Neuronal stem cell (in vitro differentiated cells): ENCODE results near the gene GALC.

ENCODE experiments used
- DNase-seq: peaks from one replicate; pipeline ENCODE4 v3.0.0-alpha.2; 2013; ENCODE audit warnings: low spot score
- H2AFZ ChIP-seq: one replicate; pipeline ENCODE4 v1.6.1; 2013; ENCODE audit warnings: mild to moderate bottlenecking, low read length, inconsistent platforms
- H2AK5ac ChIP-seq: 2 replicates; pipeline ENCODE4 v1.6.1; 2013; ENCODE audit warnings: low read depth, mild to moderate bottlenecking, inconsistent platforms, low read length, moderate library complexity, mixed read lengths
- H2BK120ac ChIP-seq: 2 replicates; pipeline ENCODE4 v1.6.1; 2013; ENCODE audit warnings: low read depth, mild to moderate bottlenecking, inconsistent platforms, low read length, moderate library complexity, mixed read lengths
- H2BK12ac ChIP-seq: one replicate; pipeline ENCODE4 v1.6.1; 2013; ENCODE audit warnings: low read length, inconsistent platforms
- H2BK15ac ChIP-seq: 2 replicates; pipeline ENCODE4 v1.6.1; 2013; ENCODE audit warnings: mild to moderate bottlenecking, low read length, inconsistent platforms, mixed read lengths
- H2BK5ac ChIP-seq: one replicate; pipeline ENCODE4 v1.6.1; 2013; ENCODE audit warnings: inconsistent platforms, mild to moderate bottlenecking, low read length, moderate library complexity
- H3K14ac ChIP-seq: one replicate; pipeline ENCODE4 v1.6.1; 2013; ENCODE audit warnings: low read length, inconsistent platforms
- H3K18ac ChIP-seq: 2 replicates; pipeline ENCODE4 v1.6.1; 2013; ENCODE audit warnings: low read length, inconsistent platforms
- H3K23ac ChIP-seq: 2 replicates; pipeline ENCODE4 v1.6.1; 2013; ENCODE audit warnings: low read depth, mild to moderate bottlenecking, mixed read lengths, low read length, inconsistent platforms; ENCODE audit not compliant: poor library complexity
- H3K27ac ChIP-seq: replicated peaks from 3 replicates; pipeline ENCODE4 v1.5.1; 2013; ENCODE audit warnings: low read length, inconsistent platforms
- H3K27me3 ChIP-seq, 3 experiments: 2 replicates each; pipeline ENCODE4 v1.6.1; 2013; ENCODE audit warnings: low read length in 3 of 3, mild to moderate bottlenecking in 2 of 3, inconsistent platforms in 1 of 3, low read depth in 1 of 3, mixed read lengths in 1 of 3, moderate library complexity in 1 of 3; ENCODE audit not compliant: control insufficient read depth in 3 of 3, insufficient read depth in 3 of 3
- H3K36me3 ChIP-seq, 2 donors: replicated peaks in 1 of 2; 2 replicates each; pipeline ENCODE4 v1.6.1; 2013; ENCODE audit warnings: low read length in 2 of 2; ENCODE audit not compliant: control insufficient read depth in 2 of 2, insufficient read depth in 2 of 2
- H3K4ac ChIP-seq: 2 replicates; pipeline ENCODE4 v1.6.1; 2013; ENCODE audit warnings: inconsistent platforms, mild to moderate bottlenecking, low read length, moderate library complexity
- H3K4me1 ChIP-seq, 2 donors: 1 replicate in 1 of 2; 2 replicates in 1 of 2; pipeline ENCODE4 v1.6.1; 2013; ENCODE audit warnings: low read length in 2 of 2, low read depth in 1 of 2; ENCODE audit not compliant: control insufficient read depth in 2 of 2, insufficient read depth in 1 of 2
- H3K4me2 ChIP-seq: one replicate; pipeline ENCODE4 v1.6.1; 2013; ENCODE audit warnings: mild to moderate bottlenecking, low read length, inconsistent platforms; ENCODE audit not compliant: insufficient read depth, poor library complexity, severe bottlenecking
- H3K4me3 ChIP-seq, 2 donors: 2 replicates each; pipeline ENCODE4 v1.5.1; 2013; ENCODE audit warnings: low read length in 2 of 2, mild to moderate bottlenecking in 2 of 2, inconsistent platforms in 1 of 2, moderate library complexity in 1 of 2
- H3K79me1 ChIP-seq: one replicate; pipeline ENCODE4 v1.6.1; 2013; ENCODE audit warnings: low read depth, mild to moderate bottlenecking, inconsistent platforms, low read length, moderate library complexity
- H3K9ac ChIP-seq: one replicate; pipeline ENCODE4 v1.6.1; 2013; ENCODE audit warnings: mild to moderate bottlenecking, low read depth, low read length, inconsistent platforms; ENCODE audit not compliant: poor library complexity
- H3K9me3 ChIP-seq, 2 donors: replicated peaks in 1 of 2; 2 replicates each; pipeline versions ENCODE3 to v1.6.1; 2013; ENCODE audit warnings: low read length in 2 of 2, mild to moderate bottlenecking in 2 of 2, inconsistent platforms in 1 of 2, low read depth in 1 of 2, mixed read lengths in 1 of 2, moderate library complexity in 1 of 2; ENCODE audit not compliant: control insufficient read depth in 2 of 2, insufficient read depth in 1 of 2
- H4K8ac ChIP-seq: one replicate; pipeline ENCODE4 v1.6.1; 2013; ENCODE audit warnings: low read depth, mild to moderate bottlenecking, inconsistent platforms, low read length, moderate library complexity
- H4K91ac ChIP-seq: one replicate; pipeline ENCODE4 v1.6.1; 2013; ENCODE audit warnings: low read length, low read depth, mild to moderate bottlenecking, inconsistent platforms; ENCODE audit not compliant: poor library complexity
- WGBS, 2 donors: extraction: QIAGEN DNeasy Blood & Tissue Kit; methylation state at CpG; one replicate each; pipeline ENCODE4 v1.1.7; 2013; ENCODE audit warnings: missing lambda C conversion rate in 2 of 2, mixed read lengths in 1 of 2; ENCODE audit not compliant: insufficient read length in 2 of 2, insufficient replicate concordance in 1 of 2; ENCODE audit errors: extremely low coverage in 2 of 2; 5-methylcytosine and 5-hydroxymethylcytosine counted together

GALC gene

GRCh38 chr14:87935886-87936285 lies 57.1 kb downstream of the GALC start:
- Histone ChIP-seq H3K14ac (no peak overlapping the region), H4K91ac (no peak overlapping the region), H3K4me2 (no peak overlapping the region), H3K36me3 (no peaks in the 10 kb centered on the region), H2BK5ac (no peak overlapping the region), H2AK5ac (no peak overlapping the region), H2BK12ac (no peak overlapping the region), H2AFZ (no peak overlapping the region), H4K8ac (no peak overlapping the region), H3K27ac (no peak overlapping the region), H2BK120ac (no peak overlapping the region), H3K4ac (no peak overlapping the region), H3K23ac (no peak overlapping the region), H3K4me3 (no peak overlapping the region), H3K27me3 (no peaks in the 10 kb centered on the region), H3K9me3 (no peaks in the 10 kb centered on the region), H3K4me1 (peaks cover 0 to 2% of the 10 kb centered on the region in 2 donors), H3K79me1 (no peaks in the 10 kb centered on the region), H3K9ac (no peak overlapping the region), H2BK15ac (no peak overlapping the region), H3K18ac (no peak overlapping the region)
- WGBS, 2 donors, result no CpG with 5 or more reads among the region's 1 CpG
- no peak for DNase-seq

- Histone ChIP-seq H2BK12ac (no peak overlapping the region), H4K91ac (no peak overlapping the region), H2AFZ (no peak overlapping the region), H3K14ac (no peak overlapping the region), H3K4ac (no peak overlapping the region), H3K23ac (no peak overlapping the region), H3K36me3 (no peaks in the 10 kb centered on the region), H3K4me3 (no peak overlapping the region), H3K27ac (no peak overlapping the region), H4K8ac (no peak overlapping the region), H2BK120ac (no peak overlapping the region), H3K9me3 (no peaks in the 10 kb centered on the region), H3K79me1 (no peaks in the 10 kb centered on the region), H2BK5ac (no peak overlapping the region), H2AK5ac (no peak overlapping the region), H3K18ac (no peak overlapping the region), H3K4me1 (peaks cover 0 to 2% of the 10 kb centered on the region in 2 donors), H3K27me3 (no peaks in the 10 kb centered on the region), H3K9ac (no peak overlapping the region), H3K4me2 (no peak overlapping the region), H2BK15ac (no peak overlapping the region)
- no peak for DNase-seq
- no CpG with 5 or more reads among the region's 5 CpGs for WGBS, 2 donors
These were observed 57.7 kb downstream of the GALC start for GRCh38 chr14:87935081-87935828.

- H2BK5ac ChIP-seq, result no peak overlapping the region
- H3K4ac ChIP-seq, result no peak overlapping the region
- no peak overlapping the region for H3K4me3 ChIP-seq
- no peak overlapping the region for H3K23ac ChIP-seq
- no peak overlapping the region for H3K14ac ChIP-seq
- H3K27me3 ChIP-seq, result no peaks in the 10 kb centered on the region
- no peak overlapping the region for H3K18ac ChIP-seq
- H3K9me3 ChIP-seq, result no peaks in the 10 kb centered on the region
- H3K9ac ChIP-seq, result no peak overlapping the region
- no peak overlapping the region for H4K8ac ChIP-seq
- WGBS, 2 donors, result no CpG with 5 or more reads among the region's 3 CpGs
- peaks cover 0 to 2% of the 10 kb centered on the region in 2 donors for H3K4me1 ChIP-seq
- no peak overlapping the region for H2AFZ ChIP-seq
- H2BK12ac ChIP-seq, result no peak overlapping the region
- H3K36me3 ChIP-seq, result no peaks in the 10 kb centered on the region
- H3K4me2 ChIP-seq, result no peak overlapping the region
- no peak overlapping the region for H3K27ac ChIP-seq
- H2BK120ac ChIP-seq, result no peak overlapping the region
- no peak overlapping the region for H4K91ac ChIP-seq
- H2BK15ac ChIP-seq, result no peak overlapping the region
- no peak overlapping the region for H2AK5ac ChIP-seq
- no peaks in the 10 kb centered on the region for H3K79me1 ChIP-seq
- no peak for DNase-seq
These were observed 58.8 kb downstream of the GALC start for GRCh38 chr14:87934185-87934584.

GRCh38 chr14:87916886-87917275 lies 76.1 kb downstream of the GALC start:
- Histone ChIP-seq H3K9me3 (peaks cover 0 to 2% of the 10 kb centered on the region in 2 donors), H3K23ac (no peak overlapping the region), H3K36me3 (no peaks in the 10 kb centered on the region), H2BK12ac (no peak overlapping the region), H3K4me3 (no peak overlapping the region), H3K4me2 (no peak overlapping the region), H3K27me3 (no peaks in the 10 kb centered on the region), H4K8ac (no peak overlapping the region), H3K4me1 (no peaks in the 10 kb centered on the region), H3K14ac (no peak overlapping the region), H2AFZ (no peak overlapping the region), H3K4ac (no peak overlapping the region), H3K27ac (no peak overlapping the region), H2BK120ac (no peak overlapping the region), H2BK15ac (no peak overlapping the region), H3K18ac (no peak overlapping the region), H3K79me1 (no peaks in the 10 kb centered on the region), H2AK5ac (no peak overlapping the region), H4K91ac (no peak overlapping the region), H3K9ac (no peak overlapping the region), H2BK5ac (no peak overlapping the region)
- WGBS, 2 donors, result no CpG with 5 or more reads among the region's 6 CpGs
- no peak for DNase-seq
